ENCODE data around the gene DDX27.
A peak's percentile ranks its signal among the peaks of the same experiment; 100 is the strongest.
"Not testable (repeated sequence)": the region's sequence is repeated elsewhere in the genome, so short reads cannot be mapped to it uniquely, and the experiment has no call there.

The DDX27 gene

DNA sequence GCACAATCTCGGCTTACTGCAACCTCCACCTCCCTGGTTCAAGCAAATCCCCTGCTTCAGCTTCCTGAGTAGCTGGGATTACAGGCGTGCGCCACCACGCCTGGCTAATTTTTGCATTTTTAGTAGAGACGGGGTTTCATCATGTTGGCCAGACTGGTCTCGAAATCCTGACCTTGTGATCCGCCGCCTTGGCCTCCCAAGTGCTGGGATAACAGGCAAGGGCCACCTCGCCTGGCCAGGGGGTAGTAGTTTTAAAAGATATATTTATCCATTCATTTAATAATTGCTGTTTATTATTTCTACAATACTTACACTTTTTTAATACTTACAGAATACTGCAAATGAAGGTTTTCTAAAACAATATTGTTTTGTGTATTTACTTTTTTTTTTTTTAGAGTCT is 15.5 kb upstream of the DDX27 start:
- no peak for FAIRE-seq

DNA sequence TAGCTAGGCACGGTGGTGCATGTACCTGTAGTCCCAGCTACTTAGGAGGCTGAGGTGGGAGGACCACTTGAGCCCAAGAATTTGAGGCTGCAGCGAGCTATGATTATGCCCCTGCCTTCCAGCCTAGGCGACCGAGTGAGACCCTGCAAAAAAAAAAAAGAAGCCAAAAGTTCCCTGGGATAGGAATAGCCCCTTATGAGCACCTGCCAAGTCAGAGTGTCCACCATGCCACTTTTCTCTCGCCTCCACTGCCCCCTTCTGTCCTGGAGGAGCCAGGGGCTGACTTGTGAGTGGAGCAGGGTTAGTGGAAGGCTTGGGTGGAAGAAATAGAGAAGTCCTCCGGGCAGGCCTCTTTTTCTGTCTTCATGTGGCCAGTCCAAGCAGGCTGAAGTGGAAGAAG is 12.1 kb upstream of the DDX27 start:
- no peak for FAIRE-seq

DNA sequence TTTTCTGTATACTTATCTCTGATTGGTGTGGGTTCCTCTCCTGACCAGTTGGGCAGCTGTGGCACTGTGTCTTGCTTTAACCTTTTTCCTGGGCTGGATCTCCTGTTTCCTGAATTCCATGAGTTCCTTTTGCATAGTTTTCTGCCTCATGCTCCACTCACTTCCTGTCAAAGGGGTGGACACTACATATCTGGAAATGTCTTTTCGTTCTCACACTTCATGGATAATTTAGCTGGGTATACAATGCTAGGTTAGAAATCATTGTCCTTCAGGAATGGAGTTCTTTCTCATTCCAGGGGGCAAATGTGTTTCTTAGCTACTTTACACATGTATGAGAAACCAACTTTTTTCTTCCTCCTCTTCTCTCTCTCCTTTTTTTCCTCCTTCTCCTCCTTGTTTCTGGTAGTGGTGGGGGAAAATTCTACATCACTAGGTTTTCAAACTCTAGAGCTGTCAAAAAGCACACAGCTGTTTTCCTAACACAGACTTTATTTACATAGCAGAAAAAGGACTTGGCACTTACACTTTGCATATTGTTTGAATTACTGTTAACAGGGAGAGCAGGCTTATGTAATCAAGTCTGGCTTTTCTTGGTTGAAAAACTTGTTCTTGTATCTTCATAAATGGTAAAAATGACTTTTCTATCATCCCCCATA is 9.0 kb upstream of the DDX27 start:
- FAIRE-seq: no peak

DNA sequence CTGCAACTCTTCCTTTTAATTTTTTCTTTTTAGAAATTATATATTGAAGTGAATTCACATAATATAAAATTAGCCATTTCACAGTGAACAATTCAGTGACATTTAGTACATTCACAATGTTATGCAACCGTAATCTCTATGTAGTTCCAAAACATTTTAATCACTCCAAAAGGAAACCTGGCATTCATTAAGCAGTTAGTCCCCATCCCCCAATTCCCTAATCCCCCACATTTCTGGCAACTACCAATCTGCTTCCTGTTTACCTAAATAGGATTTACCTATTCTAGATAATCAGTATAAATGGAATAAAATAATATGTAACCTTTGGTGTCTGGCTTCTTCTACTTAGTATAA is 8.5 kb upstream of the DDX27 start:
- FAIRE-seq: no peak

DNA sequence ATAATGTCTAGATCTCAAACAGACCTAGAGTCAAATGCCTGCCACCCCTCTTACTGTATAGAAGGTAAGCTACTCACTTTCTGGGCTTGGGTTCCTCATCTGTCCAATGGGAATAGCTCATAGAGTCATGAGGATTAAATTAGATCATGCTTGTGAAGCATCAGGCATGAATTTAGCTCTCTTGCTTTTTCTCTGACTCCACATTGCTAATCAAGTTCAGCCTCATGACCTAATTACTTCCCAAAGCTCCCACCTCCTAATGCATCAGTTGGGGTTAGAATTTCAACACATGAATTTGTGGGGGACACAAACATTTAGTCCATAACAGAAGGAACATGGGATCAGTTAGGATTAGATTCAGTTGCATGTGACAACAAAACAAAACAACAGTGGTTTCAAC is 4.6 kb upstream of the DDX27 start:
- no peak for FAIRE-seq

DNA sequence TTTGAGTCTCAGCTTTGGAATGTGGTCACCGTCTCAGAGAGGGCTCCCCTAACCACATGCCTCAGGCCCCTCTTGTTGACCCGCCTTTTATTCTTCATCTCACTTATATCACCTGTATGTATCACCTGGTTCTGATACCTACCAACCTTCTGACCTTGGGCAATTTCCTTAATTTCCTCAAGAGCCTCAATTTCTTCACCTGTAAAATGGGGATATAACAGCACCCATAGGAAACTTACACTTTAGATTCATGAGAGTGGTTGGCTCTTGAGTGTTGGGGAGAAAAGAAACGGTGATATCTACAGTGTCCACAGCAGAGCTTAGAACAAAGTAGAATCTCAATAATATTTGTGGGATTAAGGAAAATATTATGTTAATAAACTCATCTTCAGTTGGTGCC is 4.0 kb upstream of the DDX27 start:
- no peak for FAIRE-seq

DNA sequence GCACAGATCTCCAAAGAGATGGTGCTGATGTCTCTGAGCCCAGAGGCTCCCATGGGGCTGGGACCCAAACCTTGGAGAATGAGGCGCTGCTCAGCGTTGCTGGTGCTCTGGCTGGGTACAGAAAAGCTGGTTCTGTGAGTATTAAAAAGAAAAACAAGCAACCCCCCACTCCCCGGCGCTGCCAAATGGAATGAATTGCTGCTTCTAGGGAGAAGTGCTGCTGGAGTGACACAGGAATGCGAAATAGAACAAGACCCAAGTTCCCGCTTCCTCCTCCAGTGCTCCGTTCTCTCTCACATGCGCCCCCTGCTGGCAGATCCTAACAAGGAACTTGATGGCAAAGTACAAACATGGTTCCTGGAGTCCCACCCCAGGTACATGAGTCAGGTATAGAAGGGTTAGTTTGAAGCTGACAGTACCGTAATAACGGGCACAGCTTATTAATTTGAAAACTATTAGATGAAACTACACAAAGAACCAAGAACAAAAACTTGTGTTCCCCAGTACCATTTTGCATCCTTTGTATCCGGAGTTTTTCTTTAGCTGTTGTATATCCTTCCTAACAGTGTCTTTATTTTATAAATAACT is 2.1 kb upstream of the DDX27 start:
- FAIRE-seq: peak; percentile 17

DNA sequence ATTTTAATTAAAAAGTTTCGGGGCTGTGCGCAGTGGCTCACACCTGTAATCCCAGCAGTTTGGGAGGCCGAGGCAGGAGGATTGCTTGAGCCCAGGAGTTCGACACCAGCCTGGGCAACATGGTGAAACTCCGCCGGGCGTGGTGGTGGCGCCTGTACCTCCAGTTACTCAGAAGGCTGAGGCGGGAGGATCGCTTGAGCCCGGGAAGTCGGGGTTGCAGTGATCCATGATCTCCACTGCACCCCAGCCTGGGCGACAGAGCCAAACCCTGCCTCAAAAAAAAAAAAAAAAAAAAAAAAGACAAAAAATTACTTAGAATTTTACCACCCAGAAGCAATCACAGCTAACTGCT is 501 bp upstream of the DDX27 start:
- FAIRE-seq: not testable (repeated sequence)

DNA sequence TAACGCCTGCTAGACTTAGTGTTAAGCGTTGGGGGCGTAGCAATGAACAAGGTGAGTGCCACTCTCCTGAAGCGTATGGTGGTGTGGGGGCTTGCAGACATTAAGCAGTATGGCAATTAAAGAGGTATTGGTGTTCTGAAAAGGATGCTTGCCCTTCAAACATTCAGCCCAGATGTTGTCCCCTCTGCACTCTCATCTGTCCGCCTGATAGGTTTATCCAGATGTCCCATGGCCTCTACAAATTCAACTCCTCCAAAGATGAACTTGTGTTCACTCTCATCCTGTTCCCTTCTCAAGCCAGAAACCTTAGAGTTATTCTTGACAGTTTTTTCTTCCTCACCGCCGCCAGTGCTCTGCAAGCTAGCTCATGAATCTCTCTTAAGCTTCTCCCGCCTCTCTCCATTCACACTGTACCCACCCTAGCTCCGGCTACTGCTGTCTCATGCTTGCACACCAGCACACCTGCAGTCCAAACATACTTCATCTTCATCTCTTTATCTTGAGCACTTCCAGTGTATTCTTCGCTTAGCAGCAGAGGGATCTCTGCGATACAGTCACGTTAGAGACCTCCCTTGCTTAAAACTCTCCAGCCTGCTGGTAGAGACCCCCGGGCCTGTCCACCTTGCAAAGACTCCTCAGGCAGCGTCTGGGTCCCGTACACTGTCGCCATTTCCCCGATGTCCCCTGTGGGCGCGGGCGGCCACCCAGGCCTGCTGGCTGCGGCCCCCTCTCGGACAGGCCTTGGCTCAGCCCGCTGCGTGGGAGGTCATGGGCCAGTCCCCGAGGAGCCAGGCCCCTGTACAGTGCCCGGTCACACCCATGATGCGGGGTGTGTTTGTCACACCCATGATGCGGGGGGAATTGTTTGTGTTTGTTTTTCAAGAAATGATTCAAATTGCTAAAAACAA is 962 bp downstream of the DDX27 start:
- FAIRE-seq: no peak

DNA sequence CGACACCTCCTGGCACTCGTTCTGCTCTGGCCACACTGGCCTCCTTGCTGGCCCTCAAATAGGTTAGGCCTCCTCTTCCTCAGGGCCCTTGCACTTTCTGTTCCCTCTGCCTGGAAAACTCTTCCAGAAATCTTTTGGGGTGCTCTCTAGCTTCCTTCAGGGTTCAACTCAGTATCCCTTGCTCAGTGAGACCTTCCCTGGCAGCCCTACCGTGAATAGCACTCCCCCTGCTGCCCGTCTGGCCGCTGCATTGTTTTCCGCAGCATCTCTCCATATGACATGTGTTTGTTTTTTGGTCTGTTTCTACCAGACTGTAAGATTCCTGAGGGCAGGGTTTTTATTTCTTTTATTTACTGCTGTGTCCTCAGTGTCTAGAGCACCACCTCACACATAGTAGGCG is 6.7 kb downstream of the DDX27 start:
- no peak for FAIRE-seq

DNA sequence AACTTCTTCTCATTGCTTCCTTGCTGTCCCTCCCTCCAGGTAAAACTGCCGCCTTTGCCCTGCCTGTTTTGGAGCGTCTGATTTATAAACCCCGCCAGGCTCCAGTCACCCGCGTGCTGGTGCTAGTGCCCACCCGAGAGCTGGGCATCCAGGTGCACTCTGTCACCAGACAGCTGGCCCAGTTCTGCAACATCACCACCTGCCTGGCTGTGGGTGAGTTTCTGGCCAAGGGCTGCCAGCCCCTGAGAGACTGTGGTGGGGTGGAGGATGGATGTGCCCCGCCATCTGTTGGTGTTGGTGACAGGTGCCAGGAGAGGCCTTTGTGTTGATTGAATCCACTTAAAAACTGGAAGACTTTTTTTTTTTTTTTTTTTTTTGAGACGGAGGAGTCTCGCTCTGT is 9.5 kb downstream of the DDX27 start:
- no peak for FAIRE-seq

DNA sequence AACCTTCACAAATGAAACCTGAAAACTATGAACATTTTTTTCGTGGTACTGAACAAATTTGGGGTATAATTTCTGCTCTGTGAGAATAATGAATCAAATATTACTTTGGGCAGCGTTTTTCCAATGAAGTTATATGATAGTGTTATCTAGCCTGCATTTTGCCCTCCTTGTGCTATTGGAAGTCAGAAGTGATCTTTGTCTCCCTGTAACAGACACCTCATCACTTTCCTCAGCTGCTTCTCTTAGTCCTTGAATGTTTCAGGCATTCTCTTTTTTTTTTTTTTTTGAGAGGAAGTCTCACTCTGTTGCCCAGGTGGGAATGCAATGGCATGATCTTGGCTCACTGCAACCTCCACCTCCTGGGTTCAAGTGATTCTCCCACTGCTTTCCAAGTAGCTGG is 10.2 kb downstream of the DDX27 start:
- no peak for FAIRE-seq

DNA sequence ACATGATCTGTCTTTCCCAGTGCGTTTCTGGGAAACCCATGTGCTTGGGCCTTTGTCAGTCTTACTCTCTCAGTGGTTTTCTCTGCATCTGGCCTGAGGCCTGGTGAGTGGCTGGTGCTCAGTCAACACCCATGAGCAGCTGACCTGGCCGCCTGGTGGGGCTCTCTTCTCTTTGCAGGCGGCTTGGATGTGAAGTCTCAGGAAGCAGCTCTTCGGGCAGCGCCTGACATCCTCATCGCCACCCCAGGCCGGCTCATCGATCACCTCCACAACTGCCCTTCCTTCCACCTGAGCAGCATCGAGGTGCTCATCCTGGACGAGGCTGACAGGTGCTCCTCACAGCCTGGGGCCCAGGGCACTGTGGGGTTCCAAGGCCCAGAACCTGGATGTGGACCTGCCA is 10.8 kb downstream of the DDX27 start:
- no peak for FAIRE-seq

DNA sequence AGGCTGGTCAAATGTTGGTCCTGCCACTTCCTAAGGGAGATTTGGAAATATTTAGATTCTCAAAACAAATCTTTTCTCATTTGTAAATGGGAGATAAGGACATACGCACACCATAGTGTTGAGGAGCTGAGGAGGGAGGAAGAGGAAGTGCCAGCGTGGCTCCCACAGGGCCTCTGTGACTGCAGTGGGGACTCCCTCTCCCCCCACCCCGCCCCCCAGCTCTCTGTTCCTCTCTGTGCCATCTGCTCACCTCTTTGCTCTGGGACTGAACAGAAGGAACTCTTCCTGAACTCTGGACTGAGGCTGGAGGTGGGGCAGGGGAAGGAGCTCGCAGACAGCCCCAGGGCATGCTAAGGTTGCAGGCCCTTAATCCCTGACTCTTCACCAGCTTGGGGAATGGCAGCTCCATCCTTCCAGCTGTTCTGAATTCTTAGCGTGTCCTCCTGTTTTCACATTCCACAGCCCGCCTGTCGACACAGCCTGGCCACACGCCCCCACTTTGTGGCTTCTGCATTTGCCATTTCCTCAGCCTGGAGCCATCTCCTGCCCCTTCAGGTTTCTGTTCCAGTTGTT is 11.4 kb downstream of the DDX27 start:
- no peak for FAIRE-seq

DNA sequence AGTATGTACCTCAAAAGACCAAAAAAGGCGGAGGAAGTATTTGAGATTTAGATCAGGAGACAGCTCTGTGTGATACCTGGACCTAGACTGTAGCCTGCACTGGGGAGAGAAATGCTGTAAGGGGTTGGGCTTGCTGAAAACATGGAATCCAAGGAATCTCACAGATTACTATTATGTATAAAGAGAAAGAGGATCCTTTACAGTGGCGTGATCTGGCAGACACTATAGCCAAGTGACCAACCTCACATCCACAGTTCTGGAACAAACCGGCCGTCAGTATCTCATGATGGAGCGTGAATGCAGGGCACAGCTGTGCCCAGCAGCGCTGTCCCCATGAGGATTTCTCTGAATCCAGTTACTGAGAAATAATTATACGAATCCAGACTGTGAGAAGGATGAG is 12.3 kb downstream of the DDX27 start:
- no peak for FAIRE-seq

DNA sequence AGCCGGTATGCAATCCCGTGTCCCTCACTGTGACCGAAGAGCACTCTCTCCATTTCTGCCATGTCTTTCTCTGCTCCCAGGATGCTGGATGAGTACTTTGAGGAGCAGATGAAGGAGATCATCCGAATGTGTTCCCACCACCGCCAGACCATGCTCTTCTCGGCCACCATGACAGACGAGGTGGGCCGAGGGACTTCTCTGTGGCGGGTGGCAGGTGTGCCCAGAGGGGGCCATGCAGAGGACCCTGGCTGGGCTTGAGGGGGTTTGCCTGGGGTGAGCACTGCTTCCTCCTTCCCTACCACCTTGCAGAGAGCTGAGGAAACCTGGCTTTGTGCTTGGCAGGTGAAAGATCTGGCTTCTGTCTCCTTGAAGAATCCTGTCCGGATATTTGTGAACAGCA is 14.0 kb downstream of the DDX27 start:
- no peak for FAIRE-seq

DNA sequence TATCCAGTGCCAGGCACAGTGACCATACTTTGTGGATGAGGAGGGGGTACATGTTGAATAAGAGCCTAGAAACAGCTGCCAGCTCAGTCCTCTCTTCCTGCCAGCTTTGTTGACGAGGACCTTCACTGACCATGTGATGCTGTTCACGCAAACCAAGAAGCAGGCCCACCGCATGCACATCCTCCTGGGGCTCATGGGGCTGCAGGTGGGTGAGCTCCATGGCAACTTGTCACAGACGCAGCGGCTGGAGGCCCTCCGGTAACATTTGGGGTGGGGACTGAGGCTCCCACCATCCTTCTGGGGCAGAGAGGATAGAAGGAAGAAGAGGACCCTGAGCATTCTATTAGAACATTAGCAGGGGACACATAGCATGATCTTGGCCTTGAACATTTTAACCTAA is 15.6 kb downstream of the DDX27 start:
- no peak for FAIRE-seq

DNA sequence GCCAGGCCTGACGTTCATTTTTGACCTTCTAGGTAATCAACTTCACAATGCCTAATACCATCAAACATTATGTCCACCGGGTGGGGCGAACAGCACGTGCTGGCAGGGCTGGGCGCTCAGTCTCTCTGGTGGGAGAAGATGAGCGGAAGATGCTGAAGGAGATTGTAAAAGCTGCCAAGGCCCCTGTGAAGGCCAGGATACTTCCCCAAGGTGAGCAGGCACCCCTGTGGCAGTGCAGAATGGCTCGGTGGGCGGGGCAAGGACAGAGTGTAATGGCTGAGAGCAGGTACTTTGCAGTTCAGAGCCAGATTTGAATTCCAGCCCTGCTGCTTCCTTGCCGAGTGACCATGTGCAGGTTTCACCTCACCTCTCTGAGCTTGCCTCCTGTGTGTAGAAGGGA is 17.1 kb downstream of the DDX27 start:
- no peak for FAIRE-seq

DNA sequence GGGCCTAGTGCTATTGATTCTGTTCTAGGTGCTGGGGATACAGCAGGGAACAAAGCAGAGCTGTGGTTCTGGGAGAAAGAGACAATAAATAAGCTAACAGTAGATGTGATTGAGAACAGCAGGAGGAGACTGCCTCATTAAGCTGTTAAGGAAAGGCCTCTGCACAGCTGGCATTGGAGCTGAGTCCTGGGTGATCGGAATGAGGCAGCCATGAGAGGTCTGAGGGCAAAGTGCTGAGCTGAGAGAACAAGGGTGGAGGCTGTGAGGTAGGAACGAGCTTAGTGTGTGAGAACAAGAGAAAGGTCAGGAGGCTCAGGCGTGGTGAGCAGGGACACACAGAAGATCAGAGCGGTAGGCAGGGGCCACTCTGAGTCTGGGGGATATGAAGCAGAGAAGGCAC is 18.3 kb downstream of the DDX27 start:
- FAIRE-seq: no peak

DNA sequence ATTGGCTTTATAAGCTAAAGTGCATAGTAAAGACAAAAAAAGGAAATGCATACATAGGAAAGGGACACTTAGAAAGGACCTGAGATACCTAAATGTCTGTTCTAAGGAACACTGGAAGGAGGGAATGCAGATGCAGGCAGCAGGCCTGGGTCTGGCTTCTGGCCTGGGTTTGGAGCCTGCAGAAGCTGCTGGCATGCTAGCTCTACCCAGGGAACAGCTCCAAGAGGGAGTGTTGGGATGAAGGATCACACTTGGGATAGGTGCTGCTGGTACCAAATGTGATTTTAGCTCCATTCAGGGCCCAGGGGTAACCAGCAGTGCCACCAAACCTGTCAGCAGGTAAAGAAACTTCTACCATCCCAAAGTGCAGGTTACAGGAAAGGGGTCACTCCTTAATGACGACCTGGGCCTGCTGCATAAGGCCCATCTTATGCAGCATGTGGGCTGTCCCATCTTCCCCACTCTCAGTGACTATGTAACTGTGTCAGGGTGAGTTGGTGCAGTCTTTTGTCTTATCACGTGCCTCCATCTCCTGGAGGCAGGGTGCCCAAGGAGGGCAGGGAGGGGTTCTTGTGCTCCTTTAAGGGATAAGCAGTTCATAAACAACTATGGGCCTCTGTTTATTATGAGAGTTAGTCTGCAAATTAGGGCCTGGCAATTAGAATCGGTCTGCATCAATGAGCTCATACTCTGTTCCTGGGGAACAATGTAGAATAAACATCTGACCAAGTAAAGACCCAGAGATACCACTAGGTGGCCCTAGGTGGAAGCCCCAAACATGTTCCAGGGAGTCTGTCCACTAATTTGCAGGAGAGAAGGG is 26.9 kb downstream of the DDX27 start:
- FAIRE-seq: no peak

DNA sequence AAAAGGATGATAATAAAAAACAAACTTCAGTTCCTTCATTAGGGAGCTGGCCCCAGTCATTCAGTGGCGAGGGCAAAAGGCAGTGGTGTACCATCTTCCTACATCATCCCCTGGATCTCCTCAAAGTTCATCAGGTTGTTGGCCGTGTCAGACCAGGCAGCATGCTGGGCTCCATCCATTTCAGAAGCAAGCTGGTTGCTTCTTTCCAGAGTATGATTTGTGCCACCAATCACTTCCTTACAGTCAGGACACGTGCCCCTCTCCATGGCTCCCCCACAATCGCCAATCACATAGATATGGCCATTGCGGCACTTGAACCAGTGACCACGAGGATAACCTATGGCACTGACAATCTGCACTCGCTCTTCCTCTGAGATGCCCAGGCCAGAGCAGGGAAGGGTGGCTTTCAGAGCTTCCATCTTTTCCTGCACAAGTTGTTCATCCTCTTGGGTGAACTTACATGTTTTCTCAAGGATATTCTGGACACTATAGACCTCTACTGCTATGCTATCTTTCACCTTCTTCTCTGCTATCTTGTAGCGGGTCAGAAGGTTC is 28.0 kb downstream of the DDX27 start:
- no peak for FAIRE-seq

DNA sequence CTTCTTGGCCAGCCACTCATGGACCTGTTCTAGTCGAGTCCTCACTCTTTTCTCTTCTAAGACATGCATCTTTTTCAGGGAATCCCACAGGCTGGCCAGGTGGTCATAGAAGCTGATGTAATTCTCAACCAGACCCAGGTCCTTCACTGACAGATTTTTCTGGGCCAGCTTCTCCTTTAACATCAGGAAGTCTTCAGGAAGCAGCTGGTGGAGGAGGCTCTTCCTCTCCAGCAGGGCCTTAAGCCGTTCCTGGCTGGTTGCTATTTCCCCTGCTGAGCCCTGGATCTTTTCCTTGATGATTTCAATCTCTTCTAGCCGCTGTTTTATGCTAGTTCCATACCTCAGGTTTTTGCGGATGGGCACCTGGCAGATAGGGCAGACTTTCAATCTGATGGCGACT is 28.6 kb downstream of the DDX27 start:
- FAIRE-seq: no peak

DNA sequence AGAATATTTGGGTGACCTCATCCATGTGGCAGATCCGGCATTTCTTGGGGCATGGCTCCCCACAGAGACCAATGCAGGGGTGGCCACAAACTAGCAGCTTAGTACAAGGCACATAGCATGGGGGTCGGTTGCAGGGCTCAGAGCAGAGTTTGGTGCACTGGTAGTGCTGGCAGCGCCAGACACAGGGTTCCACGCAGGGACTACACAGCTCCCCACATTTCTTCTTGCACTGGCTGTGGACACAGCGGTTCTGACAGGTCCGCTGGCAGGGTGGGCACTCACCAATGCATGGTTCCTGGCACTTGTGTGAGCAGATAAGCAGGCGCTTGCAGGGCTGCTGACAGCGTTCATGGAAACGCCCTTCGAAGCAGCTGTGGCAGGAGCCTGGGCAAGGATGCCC is 29.1 kb downstream of the DDX27 start:
- FAIRE-seq: no peak
